NT2/D1 (cell line): Measurements from ENCODE around the gene BTC.

Experiments
- DNase-seq: peaks from one replicate; pipeline ENCODE4 v3.0.0-alpha.2; 2011; ENCODE audit warnings: low read depth, low spot score
- H3K27me3 ChIP-seq: 2 replicates; pipeline ENCODE4 v1.6.0; 2011; ENCODE audit warnings: mild to moderate bottlenecking; ENCODE audit not compliant: insufficient read length, insufficient read depth
- H3K36me3 ChIP-seq: 2 replicates; pipeline ENCODE4 v1.6.1; 2011; ENCODE audit warnings: mild to moderate bottlenecking, low read length, mixed read lengths; ENCODE audit not compliant: insufficient read depth, insufficient read length
- H3K4me1 ChIP-seq: 2 replicates; pipeline ENCODE4 v1.5.1; 2011; ENCODE audit not compliant: insufficient read depth, insufficient read length
- H3K4me3 ChIP-seq: 2 replicates; pipeline ENCODE4 v1.5.1; 2011; ENCODE audit warnings: low read depth; ENCODE audit not compliant: insufficient read length
- H3K9ac ChIP-seq: 2 replicates; pipeline ENCODE4 v1.6.0; 2011; ENCODE audit warnings: low read depth; ENCODE audit not compliant: insufficient read length
- H3K9me3 ChIP-seq: 2 replicates; pipeline ENCODE4 v1.5.1; 2011; ENCODE audit warnings: mild to moderate bottlenecking, low read length; ENCODE audit not compliant: insufficient read depth
- SUZ12 ChIP-seq: IDR thresholded peaks from 2 replicates; pipeline ENCODE4 v1.6.1; 2011; ENCODE audit not compliant: insufficient read length, insufficient read depth; ENCODE audit errors: extremely low read depth
- YY1 ChIP-seq: IDR thresholded peaks from 2 replicates; pipeline ENCODE4 v1.6.1; 2011; ENCODE audit not compliant: insufficient read length, insufficient read depth
- ZNF274 ChIP-seq: IDR thresholded peaks from 2 replicates; pipeline ENCODE4 v1.6.1; 2011; ENCODE audit warnings: mild to moderate bottlenecking, low read depth, low read length

The BTC gene

DNA sequence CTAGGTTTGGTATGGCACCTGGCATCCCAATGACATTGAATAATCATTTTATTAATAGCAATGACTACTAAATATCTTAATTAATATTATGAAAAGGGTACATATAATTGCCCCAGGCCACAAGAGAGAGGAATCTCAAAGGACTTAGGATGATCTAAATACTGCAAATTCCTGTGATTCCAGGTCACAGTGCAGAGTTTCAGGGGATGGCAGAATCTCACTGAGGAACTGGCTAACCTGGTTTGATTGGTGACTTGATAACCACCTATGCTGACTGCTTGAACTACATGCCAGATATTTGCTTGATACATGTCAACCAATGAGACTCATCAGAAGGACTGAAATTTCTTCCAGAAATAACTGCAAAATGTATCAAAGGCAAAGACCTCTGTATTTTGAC, 37.2 kb downstream of the BTC start:
- TF ChIP-seq YY1 (no peak), ZNF274 (no peak), SUZ12 (no peak)

GRCh38 chr4:74755486-74755885, 38.8 kb downstream of the BTC start:
- no peak for TF ChIP-seq YY1
- no peak for TF ChIP-seq ZNF274
- TF ChIP-seq SUZ12, result no peak
- Histone ChIP-seq H3K4me1 (no peaks in the 10 kb centered on the region), H3K27me3 (no peaks in the 10 kb centered on the region), H3K36me3 (no peaks in the 10 kb centered on the region), H3K9ac (no peak overlapping the region), H3K9me3 (no peaks in the 10 kb centered on the region), H3K4me3 (no peak overlapping the region)
- DNase-seq, result no peak

More for the DNA sequence above, 37.2 kb downstream of the BTC start:
- Histone ChIP-seq H3K4me3 (no peak overlapping the region), H3K9ac (no peak overlapping the region), H3K27me3 (no peaks in the 10 kb centered on the region), H3K36me3 (no peaks in the 10 kb centered on the region), H3K4me1 (no peaks in the 10 kb centered on the region), H3K9me3 (no peaks in the 10 kb centered on the region)
- DNase-seq, result no peak

GRCh38 chr4:74754218-74754617, 40.1 kb downstream of the BTC start:
- TF ChIP-seq ZNF274 (no peak), YY1 (no peak), SUZ12 (no peak)
- Histone ChIP-seq H3K36me3 (no peaks in the 10 kb centered on the region), H3K9ac (no peak overlapping the region), H3K4me3 (no peak overlapping the region), H3K9me3 (no peaks in the 10 kb centered on the region), H3K27me3 (no peaks in the 10 kb centered on the region), H3K4me1 (no peaks in the 10 kb centered on the region)
- DNase-seq, result no peak

DNA sequence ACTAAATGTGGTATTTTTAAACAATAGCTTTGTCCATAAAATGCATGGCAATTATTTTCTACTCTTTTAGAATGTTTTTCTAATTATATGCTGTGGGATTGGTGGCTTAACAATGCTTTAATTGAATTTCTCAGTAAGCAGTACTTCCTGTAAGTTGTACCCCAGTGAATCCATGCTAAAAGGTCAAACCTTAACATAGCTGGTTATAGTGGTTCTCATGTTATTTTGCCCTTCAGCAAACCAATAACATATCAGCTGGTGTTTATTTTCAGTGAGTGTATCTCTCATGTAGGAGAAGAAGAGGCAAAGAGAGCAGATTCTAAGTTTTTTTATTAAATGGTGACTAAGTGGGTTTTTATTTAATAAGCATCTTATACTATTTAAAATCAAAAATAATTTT, 41.5 kb downstream of the BTC start:
- Histone ChIP-seq H3K9ac (no peak overlapping the region), H3K9me3 (no peaks in the 10 kb centered on the region), H3K36me3 (no peaks in the 10 kb centered on the region), H3K4me3 (no peak overlapping the region), H3K27me3 (no peaks in the 10 kb centered on the region), H3K4me1 (no peaks in the 10 kb centered on the region)
- no peak for DNase-seq
- TF ChIP-seq SUZ12 (no peak), YY1 (no peak), ZNF274 (no peak)

- no peaks in the 10 kb centered on the region for H3K9me3 ChIP-seq
- TF ChIP-seq YY1 (no peak), ZNF274 (no peak), SUZ12 (no peak)
- H3K27me3 ChIP-seq, result no peaks in the 10 kb centered on the region
- no peak for DNase-seq
- H3K36me3 ChIP-seq, result no peaks in the 10 kb centered on the region
- no peaks in the 10 kb centered on the region for H3K4me1 ChIP-seq
- no peak overlapping the region for H3K9ac ChIP-seq
- H3K4me3 ChIP-seq, result no peak overlapping the region
These were observed 42.5 kb downstream of the BTC start for GRCh38 chr4:74751856-74752255.

DNA sequence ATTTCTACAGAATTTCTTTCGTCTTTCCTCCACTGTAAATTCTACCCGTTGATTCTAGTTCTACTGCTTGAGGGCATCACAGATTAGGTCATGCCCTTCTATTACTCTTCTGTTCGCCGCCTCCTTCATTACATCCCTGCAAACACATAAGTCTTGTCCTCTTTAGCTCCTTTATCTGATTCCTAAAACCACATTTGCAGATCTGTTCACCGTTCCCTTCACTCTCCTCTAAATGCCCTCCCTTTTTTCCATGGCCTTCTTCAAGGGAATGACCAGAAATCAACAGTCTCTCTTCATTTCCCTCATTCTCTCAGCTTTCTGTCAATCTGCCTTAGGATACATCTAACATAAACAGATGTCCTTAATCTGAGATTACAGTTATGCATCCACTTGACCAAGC, 43.1 kb downstream of the BTC start:
- no peaks in the 10 kb centered on the region for H3K36me3 ChIP-seq
- H3K4me1 ChIP-seq, result no peaks in the 10 kb centered on the region
- H3K27me3 ChIP-seq, result no peaks in the 10 kb centered on the region
- DNase-seq, result no peak
- H3K9ac ChIP-seq, result no peak overlapping the region
- H3K4me3 ChIP-seq, result no peak overlapping the region
- TF ChIP-seq SUZ12 (no peak), YY1 (no peak), ZNF274 (no peak)
- no peaks in the 10 kb centered on the region for H3K9me3 ChIP-seq

DNA sequence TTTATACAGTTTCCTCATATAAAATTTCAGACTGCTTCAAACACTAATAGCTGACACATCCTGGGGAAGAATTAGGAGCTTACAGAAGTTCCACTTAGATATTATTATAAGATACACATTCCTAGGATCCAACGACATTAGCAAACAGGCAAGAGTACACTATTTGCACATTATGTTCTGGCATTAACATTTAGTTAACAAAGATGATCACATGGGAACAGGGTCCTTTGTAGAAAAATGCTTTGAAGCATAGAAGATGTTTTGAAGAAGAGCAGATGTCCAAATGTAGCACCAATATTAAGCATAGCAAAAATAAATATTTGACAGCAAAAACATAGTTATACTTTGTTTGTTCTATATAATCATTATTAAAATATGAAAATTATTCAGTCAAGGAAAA, 52.1 kb downstream of the BTC start:
- Histone ChIP-seq H3K4me1 (no peaks in the 10 kb centered on the region), H3K36me3 (no peaks in the 10 kb centered on the region), H3K9ac (no peak overlapping the region), H3K9me3 (no peaks in the 10 kb centered on the region), H3K27me3 (no peaks in the 10 kb centered on the region), H3K4me3 (no peak overlapping the region)
- no peak for TF ChIP-seq ZNF274
- no peak for TF ChIP-seq SUZ12
- no peak for DNase-seq

DNA sequence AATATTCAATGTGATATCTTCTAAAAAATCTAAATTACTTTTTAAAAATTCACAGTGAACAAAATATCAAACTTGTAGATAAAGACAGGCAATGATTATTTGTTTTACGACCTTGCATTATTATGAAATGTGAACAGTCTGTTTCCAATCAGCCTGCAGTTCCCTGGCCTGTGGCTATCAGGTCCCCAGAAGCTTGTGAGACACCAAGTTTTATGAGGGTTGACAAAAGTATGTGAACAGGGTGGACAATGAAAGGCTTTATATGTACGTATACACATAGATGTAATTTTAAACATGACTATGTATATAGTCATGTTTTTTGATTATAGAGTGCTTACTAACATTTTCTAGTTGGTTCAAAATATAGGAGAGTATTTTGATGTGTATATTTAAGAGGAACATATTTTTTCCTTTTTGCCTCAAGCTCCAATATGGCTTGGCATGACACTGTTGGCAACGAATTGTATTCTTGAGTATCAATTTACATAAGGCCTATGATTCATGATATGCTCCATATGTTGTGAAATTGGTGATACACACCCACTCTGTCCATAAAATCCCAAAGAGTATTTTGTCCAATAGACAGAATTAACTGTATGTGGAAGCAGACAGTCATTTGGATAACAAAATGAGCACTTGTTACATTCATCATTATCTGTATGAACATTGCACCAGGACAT, 55.7 kb downstream of the BTC start:
- Histone ChIP-seq H3K36me3 (no peaks in the 10 kb centered on the region), H3K9me3 (no peaks in the 10 kb centered on the region), H3K9ac (no peak overlapping the region), H3K27me3 (no peaks in the 10 kb centered on the region), H3K4me1 (no peaks in the 10 kb centered on the region), H3K4me3 (no peak overlapping the region)
- TF ChIP-seq YY1, result no peak
- no peak for TF ChIP-seq SUZ12
- no peak for TF ChIP-seq ZNF274
- no peak for DNase-seq
